Keratinocyte (primary cell): Measurements from ENCODE around the gene DCTD. TPM values are rescaled to one million over a fixed set of nuclear protein-coding genes. Genes with fewer than 3 reads are reported as not detected.

ENCODE experiments used
- DNase-seq: peaks from one replicate; pipeline ENCODE4 v3.0.0-alpha.2; 2011; ENCODE audit warnings: low read depth, missing footprints, low spot score
- FAIRE-seq: peaks from 2 replicates; lab custom pipeline; 2011; peaks lifted over from hg19 to GRCh38; lab: Jason Lieb, UNC
- H2AFZ ChIP-seq: 2 replicates; pipeline ENCODE4 v1.6.0; 2012; ENCODE audit warnings: low read length, control low read depth, inconsistent platforms; ENCODE audit not compliant: control insufficient read depth
- H3K27ac ChIP-seq: 2 replicates; pipeline ENCODE4 v1.5.1; 2011; ENCODE audit warnings: low read length; ENCODE audit not compliant: control insufficient read depth, insufficient read depth
- H3K27me3 ChIP-seq: 3 replicates; pipeline ENCODE4 v1.6.0; 2011; ENCODE audit warnings: low read length; ENCODE audit not compliant: control insufficient read depth, insufficient read depth; ENCODE audit errors: extremely low read depth
- H3K36me3 ChIP-seq, 2 experiments: 2 replicates in 1 of 2; 3 replicates in 1 of 2; pipeline ENCODE4 v1.5.1; 2011; ENCODE audit warnings: low read length in 2 of 2, mild to moderate bottlenecking in 1 of 2; ENCODE audit not compliant: control insufficient read depth in 2 of 2, insufficient read depth in 2 of 2; ENCODE audit errors: extremely low read depth in 1 of 2
- H3K4me1 ChIP-seq: 3 replicates; pipeline ENCODE4 v1.5.1; 2011; ENCODE audit warnings: low read length; ENCODE audit not compliant: control insufficient read depth, insufficient read depth; ENCODE audit errors: extremely low read depth
- H3K4me2 ChIP-seq: 3 replicates; pipeline ENCODE4 v1.6.0; 2011; ENCODE audit warnings: low read depth, low read length; ENCODE audit not compliant: control insufficient read depth, insufficient read depth; ENCODE audit errors: extremely low read depth
- H3K4me3 ChIP-seq, 3 experiments: fragments of 200-600 bp in 1 of 3; sonication (generic) in 1 of 3; 2 replicates in 2 of 3; 3 replicates in 1 of 3; pipeline ENCODE4 v1.5.1; 2011 to 2016; ENCODE audit warnings: low read length in 3 of 3, mild to moderate bottlenecking in 3 of 3, control low read depth in 2 of 3, inconsistent platforms in 1 of 3, low read depth in 1 of 3, mixed read lengths in 1 of 3, mixed run types in 1 of 3, moderate library complexity in 1 of 3; ENCODE audit not compliant: control insufficient read depth in 2 of 3, insufficient read depth in 2 of 3; ENCODE audit errors: extremely low read depth in 1 of 3
- H3K79me2 ChIP-seq: 2 replicates; pipeline ENCODE4 v1.6.0; 2012; ENCODE audit warnings: low read length; ENCODE audit not compliant: control insufficient read depth, insufficient read depth
- H3K9ac ChIP-seq: 3 replicates; pipeline ENCODE4 v1.6.0; 2011; ENCODE audit warnings: low read length; ENCODE audit not compliant: control insufficient read depth, insufficient read depth; ENCODE audit errors: extremely low read depth
- H3K9me1 ChIP-seq: 3 replicates; pipeline ENCODE4 v1.6.0; 2011; ENCODE audit warnings: low read length; ENCODE audit not compliant: control insufficient read depth, insufficient read depth; ENCODE audit errors: extremely low read depth
- H3K9me3 ChIP-seq: 2 replicates; pipeline ENCODE4 v1.5.1; 2012; ENCODE audit warnings: low read depth, low read length; ENCODE audit not compliant: control insufficient read depth
- H4K20me1 ChIP-seq: 3 replicates; pipeline ENCODE4 v1.6.0; 2011; ENCODE audit warnings: low read length; ENCODE audit not compliant: control insufficient read depth, insufficient read depth; ENCODE audit errors: extremely low read depth
- CTCF ChIP-seq, 3 experiments: IDR thresholded peaks in 1 of 3; conservative IDR thresholded peaks in 1 of 3; optimal IDR thresholded peaks in 1 of 3; 2 replicates in 2 of 3; 3 replicates in 1 of 3; pipeline versions ENCODE3 to v1.5.1; 2011; ENCODE audit warnings: low read length in 3 of 3, mild to moderate bottlenecking in 3 of 3, moderate library complexity in 2 of 3, control low read depth in 1 of 3, inconsistent platforms in 1 of 3; ENCODE audit not compliant: insufficient read depth in 2 of 3; ENCODE audit errors: extremely low read depth in 1 of 3
- EZH2 ChIP-seq: IDR thresholded peaks from one replicate; pipeline ENCODE4 v1.6.1; 2012; ENCODE audit warnings: inconsistent platforms, mild to moderate bottlenecking, low read length, moderate library complexity
- dilution Hi-C: fragments of 300-500 bp; cut with MboI; formaldehyde crosslinking; loops from one replicate; pipeline ENCODE4 v1.7.0; 2020; ENCODE audit warnings: low sequenced_read_pairs; ENCODE audit not compliant: extremely low pct_ligation_motif_present
- polyA plus RNA-seq, 5 experiments: library from polyadenylated mRNA; depleted of rRNA in 3 of 5; stranded (reverse) in 3 of 5; stranded (forward) in 1 of 5; unstranded in 1 of 5; fragments of >200 nt; gene quantifications; 1 replicate in 1 of 5; 2 replicates in 3 of 5; 3 replicates in 1 of 5; pipeline versions ENCODE4 v1.2.1 to v1.2.3, GENCODE V29; 2011 to 2012; ENCODE audit warnings: missing spikeins in 2 of 5, low read depth in 1 of 5, low replicate concordance in 1 of 5

Gene DCTD
- polyA plus RNA-seq, 1 donor (not counting 4 experiments of a cell fraction or from before 2014, with no cell fraction given) = 119 TPM

DNA sequence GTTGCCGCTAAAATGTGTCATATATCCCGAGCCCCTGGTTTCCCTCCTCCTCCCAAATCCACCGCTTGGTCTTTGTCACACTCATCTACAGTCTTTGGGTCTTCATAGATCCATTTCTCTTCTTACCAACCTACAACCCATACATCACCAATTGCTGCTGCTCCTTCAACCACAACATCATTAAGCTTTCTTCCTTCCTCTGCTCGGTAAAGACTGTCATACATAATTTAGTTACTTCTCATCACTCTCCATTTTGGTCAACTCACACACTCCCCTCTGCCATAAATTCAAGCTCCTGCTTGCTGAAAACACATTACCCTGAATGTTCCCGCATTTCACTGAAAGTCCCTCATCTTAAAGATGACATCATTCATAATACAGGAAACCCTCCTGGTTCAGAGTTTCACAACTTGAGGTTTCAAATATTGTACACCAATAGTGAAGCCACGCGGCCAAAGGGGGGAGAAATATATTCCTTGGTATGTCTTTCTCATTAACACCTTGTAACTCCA lies 1.7 kb upstream of the DCTD start:
- Histone ChIP-seq H3K27me3 (no peaks in the 10 kb centered on the region), H3K4me2 (no peak overlapping the region), H3K9me1 (peaks cover 2% of the 10 kb centered on the region), H3K9ac (no peak overlapping the region), H3K4me1 (peaks cover 15% of the 10 kb centered on the region), H3K79me2 (peaks cover 12% of the 10 kb centered on the region), H4K20me1 (no peaks in the 10 kb centered on the region), H3K27ac (no peak overlapping the region), H3K9me3 (no peaks in the 10 kb centered on the region), H3K36me3 (peaks cover 10 to 14% of the 10 kb centered on the region in 2 experiments), H2AFZ (no peak overlapping the region), H3K4me3 (no peak overlapping the region)
- dilution Hi-C loops = no loop called here
- FAIRE-seq (no peak), DNase-seq (no peak)
- TF ChIP-seq CTCF (optimal IDR thresholded peaks at IDR 0.05 in 1 of 3, IDR thresholded peaks at IDR 0.05 in 1 of 3, conservative IDR thresholded peaks at IDR 0.05 in 1 of 3; ENCODE audit: extremely low read depth in 1 of 3, insufficient read depth in 2 of 3, low read length in 3 of 3) = no peak
- TF ChIP-seq EZH2 = no peak

GRCh38 chr4:182918044-182918607 lies 940 bp upstream of the DCTD start:
- Histone ChIP-seq H3K27me3 (no peaks in the 10 kb centered on the region), H3K36me3 (peaks cover 14 to 17% of the 10 kb centered on the region in 2 experiments), H3K9me3 (no peaks in the 10 kb centered on the region), H3K4me3 (peak overlapping the region; percentile 67 to 78 (median 73)), H2AFZ (peak overlapping the region; percentile 94), H3K4me1 (peaks cover 15% of the 10 kb centered on the region), H4K20me1 (no peaks in the 10 kb centered on the region), H3K9me1 (peaks cover 2% of the 10 kb centered on the region), H3K27ac (peak overlapping the region; percentile 45), H3K9ac (peak overlapping the region; percentile 83), H3K4me2 (peak overlapping the region; percentile 86), H3K79me2 (peaks cover 12% of the 10 kb centered on the region)
- DNase-seq = no peak
- TF ChIP-seq EZH2 (no peak), CTCF (optimal IDR thresholded peaks at IDR 0.05 in 1 of 3, IDR thresholded peaks at IDR 0.05 in 1 of 3, conservative IDR thresholded peaks at IDR 0.05 in 1 of 3; ENCODE audit: extremely low read depth in 1 of 3, insufficient read depth in 2 of 3, low read length in 3 of 3) (no peak)
- dilution Hi-C loops = no loop called here
- peak; percentile 49 for FAIRE-seq
